Natural killer cell (primary cell): Measurements from ENCODE around the gene IRF6. TPM values are rescaled to one million over a fixed set of nuclear protein-coding genes. Genes with fewer than 3 reads are reported as not detected.

Source experiments
- ATAC-seq, 3 donors: fragments of 150-1000 bp in 2 of 3; fragments of 200-7000 bp in 1 of 3; cut with Tn5 transposase; 1 replicate in 1 of 3; 2 replicates in 2 of 3; pipeline ENCODE4 v1.10.0; 2021; ENCODE audit warnings: mild to moderate bottlenecking in 2 of 3, moderate library complexity in 2 of 3
- DNase-seq, 2 donors: peaks; one replicate each; pipeline versions ENCODE4 v3.0.0 to v3.0.0-alpha.2; 2013 to 2021; ENCODE audit warnings: mixed read lengths in 1 of 2
- H3K27ac ChIP-seq: one replicate; pipeline ENCODE4 v1.5.1; 2013; ENCODE audit warnings: mild to moderate bottlenecking, low read length
- H3K27me3 ChIP-seq: one replicate; pipeline ENCODE4 v1.6.1; 2013; ENCODE audit warnings: low read length; ENCODE audit not compliant: control insufficient read depth, insufficient read depth
- H3K36me3 ChIP-seq: one replicate; pipeline ENCODE4 v1.6.1; 2013; ENCODE audit warnings: low read length; ENCODE audit not compliant: control insufficient read depth, insufficient read depth
- H3K4me1 ChIP-seq: one replicate; pipeline ENCODE4 v1.6.1; 2013; ENCODE audit warnings: low read length; ENCODE audit not compliant: control insufficient read depth, insufficient read depth
- H3K4me3 ChIP-seq: one replicate; pipeline ENCODE4 v1.5.1; 2013; ENCODE audit warnings: low read length
- H3K9me3 ChIP-seq: one replicate; pipeline ENCODE4 v1.6.1; 2013; ENCODE audit warnings: low read length; ENCODE audit not compliant: control insufficient read depth, insufficient read depth
- H3K27ac Mint-ChIP-seq, 2 donors: one replicate each; pipeline ENCODE4 v1.8.0; 2022; ENCODE audit warnings: mild to moderate bottlenecking in 2 of 2, mixed read lengths in 2 of 2, moderate library complexity in 1 of 2
- H3K27me3 Mint-ChIP-seq, 2 donors: one replicate each; pipeline ENCODE4 v1.8.0; 2022; ENCODE audit warnings: low read depth in 2 of 2, mixed read lengths in 2 of 2
- H3K36me3 Mint-ChIP-seq: one replicate; pipeline ENCODE4 v1.8.0; 2022; ENCODE audit warnings: mixed read lengths
- H3K4me1 Mint-ChIP-seq, 2 donors: one replicate each; pipeline ENCODE4 v1.8.0; 2022; ENCODE audit warnings: mixed read lengths in 2 of 2
- H3K4me3 Mint-ChIP-seq: one replicate; pipeline ENCODE4 v1.8.0; 2022; ENCODE audit warnings: mild to moderate bottlenecking, moderate library complexity, mixed read lengths
- H3K9me3 Mint-ChIP-seq, 2 donors: one replicate each; pipeline ENCODE4 v1.8.0; 2022; ENCODE audit warnings: mixed read lengths in 2 of 2
- CTCF ChIP-seq: fragments of 200-600 bp; IDR thresholded peaks from one replicate; pipeline ENCODE4 v1.8.0; 2022; ENCODE audit warnings: antibody characterized with exemption
- WGBS: methylation state at CpG from one replicate; pipeline ENCODE4 v1.1.7; 2013; ENCODE audit warnings: missing lambda C conversion rate; ENCODE audit not compliant: insufficient coverage; 5-methylcytosine and 5-hydroxymethylcytosine counted together
- intact Hi-C: fragments of 100-400 bp; cut with micrococcal nuclease; formaldehyde crosslinking; loops from one replicate; pipeline ENCODE4 v1.14.2; 2022
- total RNA-seq, 4 donors: library from RNA; stranded (reverse); fragments of 120-200 nt in 1 of 4; gene quantifications; one replicate each; pipeline versions ENCODE4 v1.2.3 to v1.2.4, GENCODE V29; 2013 to 2022

IRF6 gene
- total RNA-seq, 3 donors from 2014 or later (not counting 1 experiment from before 2014, with no cell fraction given), result 2.5 to 11.2 (median 3.8) TPM

GRCh38 chr1:209769171-209769904 is 36.6 kb downstream of the IRF6 start:
- peaks cover 45% of the 10 kb centered on the region for H3K36me3 ChIP-seq
- no peaks in the 10 kb centered on the region for H3K9me3 ChIP-seq
- H3K36me3 Mint-ChIP-seq, result peaks cover 5% of the 10 kb centered on the region
- H3K4me3 Mint-ChIP-seq, result no peak overlapping the region
- under 1% methylated on average over 11 of the region's 13 CpGs for WGBS
- H3K27ac ChIP-seq, result peak overlapping the region; percentile 69
- H3K9me3 Mint-ChIP-seq, result no peaks in the 10 kb centered on the region
- peak overlapping the region; percentile 66 for H3K4me3 ChIP-seq
- intact Hi-C loops, result loop anchor here (1.0 kb wide), 2 partner anchors 15 to 22 kb away; partner anchors contain the start of gene C1orf74
- H3K27me3 ChIP-seq, result no peaks in the 10 kb centered on the region
- peak; percentile 51 to 83 for DNase-seq
- peaks cover 53% of the 10 kb centered on the region for H3K4me1 ChIP-seq
- no peaks in the 10 kb centered on the region for H3K27me3 Mint-ChIP-seq
- ATAC-seq, result peak; percentile 75 to 83 (median 76)
- peaks cover 44 to 47% of the 10 kb centered on the region in 2 donors for H3K4me1 Mint-ChIP-seq
- no peak overlapping the region for H3K27ac Mint-ChIP-seq
- no peak for TF ChIP-seq CTCF

GRCh38 chr1:209768354-209768774 is 37.6 kb downstream of the IRF6 start:
- peaks cover 11% of the 10 kb centered on the region for H3K36me3 Mint-ChIP-seq
- WGBS, result 0% methylated on average over 9 of the region's 9 CpGs
- TF ChIP-seq CTCF, result no peak
- peak overlapping the region; percentile 69 for H3K27ac ChIP-seq
- no peak overlapping the region for H3K4me3 Mint-ChIP-seq
- no peaks in the 10 kb centered on the region for H3K9me3 ChIP-seq
- peaks cover 44% of the 10 kb centered on the region for H3K36me3 ChIP-seq
- no peaks in the 10 kb centered on the region for H3K9me3 Mint-ChIP-seq
- H3K4me1 Mint-ChIP-seq, result peaks cover 47 to 54% of the 10 kb centered on the region in 2 donors
- DNase-seq (peak; percentile 53 to 93), ATAC-seq (peak; percentile 72 to 80 (median 78))
- H3K27ac Mint-ChIP-seq, result no peak overlapping the region
- no peaks in the 10 kb centered on the region for H3K27me3 Mint-ChIP-seq
- H3K27me3 ChIP-seq, result no peaks in the 10 kb centered on the region
- peaks cover 53% of the 10 kb centered on the region for H3K4me1 ChIP-seq
- H3K4me3 ChIP-seq, result peak overlapping the region; percentile 66
- intact Hi-C loops, result loop anchor here (1.0 kb wide), 1 partner anchor 12 kb away; the partner anchor contains the start of gene TRAF3IP3

- Histone ChIP-seq H3K27ac (peak overlapping the region; percentile 69), H3K4me1 (peaks cover 53% of the 10 kb centered on the region), H3K9me3 (no peaks in the 10 kb centered on the region), H3K4me3 (peak overlapping the region; percentile 66), H3K27me3 (no peaks in the 10 kb centered on the region), H3K36me3 (peaks cover 45% of the 10 kb centered on the region)
- H3K9me3 Mint-ChIP-seq, result no peaks in the 10 kb centered on the region
- intact Hi-C loops, result loop anchor here (1.0 kb wide), 1 partner anchor 11 kb away; the partner anchor contains the start of gene TRAF3IP3
- peaks cover 54 to 60% of the 10 kb centered on the region in 2 donors for H3K4me1 Mint-ChIP-seq
- no peaks in the 10 kb centered on the region for H3K27me3 Mint-ChIP-seq
- no peak for ATAC-seq
- TF ChIP-seq CTCF, result no peak
- H3K27ac Mint-ChIP-seq, result no peak overlapping the region
- peaks cover 17% of the 10 kb centered on the region for H3K36me3 Mint-ChIP-seq
- no peak overlapping the region for H3K4me3 Mint-ChIP-seq
- DNase-seq, result peak in 1 of 2 donors; percentile 51
Measured at GRCh38 chr1:209767706-209768105, 38.2 kb downstream of the IRF6 start.
